ENCODE results near the gene CCDC142. TPM values are rescaled to one million over a fixed set of nuclear protein-coding genes. Genes with fewer than 3 reads are reported as not detected.
"Not testable (repeated sequence)": the region's sequence is repeated elsewhere in the genome, so short reads cannot be mapped to it uniquely, and the experiment has no call there.

CCDC142 gene
- total and polyA plus RNA-seq, 8 donors: 4.9 to 14.0 (median 6.0) TPM

- ATAC-seq (no peak), FAIRE-seq (no peak), DNase-seq (no peak)
- no peaks in the 10 kb centered on the region for H3K9me3 ChIP-seq
- 78 to 84% methylated on average over 3 of the region's 3 CpGs for WGBS, 2 donors
- peaks cover 3 to 8% (median 4%) of the 10 kb centered on the region in 3 donors for H3K4me1 ChIP-seq
- no peak for TF ChIP-seq CTCF (IDR thresholded peaks at IDR 0.05)
- H3K27me3 ChIP-seq: no peaks in the 10 kb centered on the region
- no peaks in the 10 kb centered on the region for H3K36me3 ChIP-seq
- H3K27ac ChIP-seq: no peak overlapping the region
- intact Hi-C loops (cut with DNase I): no loop called here
- H3K4me3 ChIP-seq: no peak overlapping the region
Measured at GRCh38 chr2:74450570-74451190, 32.1 kb downstream of the CCDC142 start.

- DNase-seq (no peak), ATAC-seq (no peak)
Measured at GRCh38 chr2:74448771-74449170, 34.0 kb downstream of the CCDC142 start.

GRCh38 chr2:74447230-74447999, 35.4 kb downstream of the CCDC142 start:
- intact Hi-C loops (cut with DNase I): no loop called here
- no peak for DNase-seq
- peaks cover 0 to 4% (median 0%) of the 10 kb centered on the region in 3 donors for H3K4me1 ChIP-seq
- TF ChIP-seq CTCF (IDR thresholded peaks at IDR 0.05): no peak
- ATAC-seq: peak; percentile 45 to 71 (median 64)
- no peaks in the 10 kb centered on the region for H3K36me3 ChIP-seq
- 56 to 58% methylated on average over 5 of the region's 5 CpGs for WGBS, 2 donors
- no peak overlapping the region for H3K27ac ChIP-seq
- FAIRE-seq: no peak
- H3K27me3 ChIP-seq: no peaks in the 10 kb centered on the region
- H3K4me3 ChIP-seq: no peak overlapping the region
- no peaks in the 10 kb centered on the region for H3K9me3 ChIP-seq

More at GRCh38 chr2:74448771-74449170, 34.0 kb downstream of the CCDC142 start:
- Histone ChIP-seq H3K4me1 (no peaks in the 10 kb centered on the region), H3K4me3 (no peak overlapping the region), H3K27me3 (no peaks in the 10 kb centered on the region), H3K9me3 (no peaks in the 10 kb centered on the region), H3K36me3 (no peaks in the 10 kb centered on the region), H3K27ac (no peak overlapping the region)
- TF ChIP-seq CTCF (IDR thresholded peaks at IDR 0.05): no peak
- FAIRE-seq: no peak
- intact Hi-C loops (cut with DNase I): no loop called here
- 81 to 87% methylated on average over 2 of the region's 2 CpGs for WGBS, 2 donors

- no peak for FAIRE-seq
- WGBS, 2 donors: 47 to 51% methylated on average over 5 of the region's 5 CpGs
- no peak for ATAC-seq
- no peaks in the 10 kb centered on the region for H3K9me3 ChIP-seq
- no peak overlapping the region for H3K4me3 ChIP-seq
- H3K4me1 ChIP-seq: peaks cover 0 to 7% (median 2%) of the 10 kb centered on the region in 3 donors
- no peak for TF ChIP-seq CTCF (IDR thresholded peaks at IDR 0.05)
- H3K36me3 ChIP-seq: no peaks in the 10 kb centered on the region
- H3K27me3 ChIP-seq: no peaks in the 10 kb centered on the region
- intact Hi-C loops (cut with DNase I): no loop called here
- H3K27ac ChIP-seq: peak overlapping the region in 1 of 4 donors; percentile 5
- no peak for DNase-seq
Measured at GRCh38 chr2:74444498-74445318, 38.1 kb downstream of the CCDC142 start.

GRCh38 chr2:74442483-74443297, 40.1 kb downstream of the CCDC142 start:
- DNase-seq; H3K27me3 ChIP-seq; H3K9me3 ChIP-seq; ATAC-seq; FAIRE-seq; intact Hi-C loops (cut with DNase I); H3K36me3 ChIP-seq: not testable (repeated sequence)
- Histone ChIP-seq H3K27ac (peak overlapping the region; percentile 94 to 99 (median 98)), H3K4me3 (peak overlapping the region in 3 of 4 donors; percentile 70 to 80 (median 71)), H3K4me1 (peaks cover 0 to 22% (median 9%) of the 10 kb centered on the region in 3 donors)
- WGBS, 2 donors: 64 to 65% methylated on average over 16 of the region's 16 CpGs

All from pancreas (tissue), 10 donors.